OCI-LY7 (cell line): ENCODE measurements around the gene SOD3.

Source experiments
- EZH2phosphoT487 ChIP-seq: fragments of 200-600 bp; sonication (generic); IDR thresholded peaks from 2 replicates; pipeline ENCODE4 v1.6.1; 2018; ENCODE audit warnings: low read depth, borderline replicate concordance, mild to moderate bottlenecking, mixed run types, antibody characterized with exemption, low read length, moderate library complexity, mixed read lengths
- TF ChIP-seq, protein P1 (sequence below): fragments of 200-600 bp; sonication (generic); conservative IDR thresholded peaks from 2 replicates; pipeline ENCODE4 v1.5.1; 2014; ENCODE audit warnings: mild to moderate bottlenecking, antibody characterized with exemption, low read length, moderate library complexity, mixed read lengths

GRCh38 chr4:24816797-24817196, 21.4 kb downstream of the SOD3 start:
- TF ChIP-seq, protein P1, sequence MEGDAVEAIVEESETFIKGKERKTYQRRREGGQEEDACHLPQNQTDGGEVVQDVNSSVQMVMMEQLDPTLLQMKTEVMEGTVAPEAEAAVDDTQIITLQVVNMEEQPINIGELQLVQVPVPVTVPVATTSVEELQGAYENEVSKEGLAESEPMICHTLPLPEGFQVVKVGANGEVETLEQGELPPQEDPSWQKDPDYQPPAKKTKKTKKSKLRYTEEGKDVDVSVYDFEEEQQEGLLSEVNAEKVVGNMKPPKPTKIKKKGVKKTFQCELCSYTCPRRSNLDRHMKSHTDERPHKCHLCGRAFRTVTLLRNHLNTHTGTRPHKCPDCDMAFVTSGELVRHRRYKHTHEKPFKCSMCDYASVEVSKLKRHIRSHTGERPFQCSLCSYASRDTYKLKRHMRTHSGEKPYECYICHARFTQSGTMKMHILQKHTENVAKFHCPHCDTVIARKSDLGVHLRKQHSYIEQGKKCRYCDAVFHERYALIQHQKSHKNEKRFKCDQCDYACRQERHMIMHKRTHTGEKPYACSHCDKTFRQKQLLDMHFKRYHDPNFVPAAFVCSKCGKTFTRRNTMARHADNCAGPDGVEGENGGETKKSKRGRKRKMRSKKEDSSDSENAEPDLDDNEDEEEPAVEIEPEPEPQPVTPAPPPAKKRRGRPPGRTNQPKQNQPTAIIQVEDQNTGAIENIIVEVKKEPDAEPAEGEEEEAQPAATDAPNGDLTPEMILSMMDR, result no peak
- TF ChIP-seq EZH2phosphoT487, result no peak
